Bronchial epithelial cell (primary cell): ENCODE measurements around the gene FBXL14. TPM values are rescaled to one million over a fixed set of nuclear protein-coding genes. Genes with fewer than 3 reads are reported as not detected.

ENCODE experiments used
- DNase-seq: peaks from one replicate; pipeline ENCODE4 v3.0.0-alpha.2; 2010; ENCODE audit warnings: low read depth
- FAIRE-seq: peaks from 2 replicates; lab custom pipeline; 2011; peaks lifted over from hg19 to GRCh38; lab: Jason Lieb, UNC
- H3K27me3 ChIP-seq: 2 replicates; pipeline ENCODE4 v1.5.1; 2011; ENCODE audit warnings: low read length; ENCODE audit not compliant: control insufficient read depth, insufficient read depth
- H3K36me3 ChIP-seq: 2 replicates; pipeline ENCODE4 v1.5.1; 2011; ENCODE audit warnings: low read length; ENCODE audit not compliant: control insufficient read depth, insufficient read depth
- H3K4me3 ChIP-seq: 2 replicates; pipeline ENCODE4 v1.5.1; 2011; ENCODE audit warnings: mild to moderate bottlenecking, low read depth, low read length, control low read depth
- CTCF ChIP-seq: IDR thresholded peaks from 2 replicates; pipeline ENCODE4 v1.5.1; 2011; ENCODE audit warnings: mild to moderate bottlenecking, moderate library complexity, low read length, control low read depth, inconsistent platforms; ENCODE audit not compliant: insufficient read depth, severe bottlenecking
- total RNA-seq: library from RNA; depleted of rRNA; stranded (reverse); fragments of >200 nt; gene quantifications from 2 replicates; pipeline ENCODE4 v1.2.1, GENCODE V29; 2014

Gene FBXL14
- total RNA-seq, 1 donor from 2014 or later, result 9.7 TPM

- Histone ChIP-seq H3K36me3 (no peaks in the 10 kb centered on the region), H3K4me3 (no peak overlapping the region), H3K27me3 (no peaks in the 10 kb centered on the region)
- TF ChIP-seq CTCF, result no peak
- FAIRE-seq (no peak), DNase-seq (no peak)
Observed at GRCh38 chr12:1553987-1554982, 40.1 kb downstream of the FBXL14 start.

DNA sequence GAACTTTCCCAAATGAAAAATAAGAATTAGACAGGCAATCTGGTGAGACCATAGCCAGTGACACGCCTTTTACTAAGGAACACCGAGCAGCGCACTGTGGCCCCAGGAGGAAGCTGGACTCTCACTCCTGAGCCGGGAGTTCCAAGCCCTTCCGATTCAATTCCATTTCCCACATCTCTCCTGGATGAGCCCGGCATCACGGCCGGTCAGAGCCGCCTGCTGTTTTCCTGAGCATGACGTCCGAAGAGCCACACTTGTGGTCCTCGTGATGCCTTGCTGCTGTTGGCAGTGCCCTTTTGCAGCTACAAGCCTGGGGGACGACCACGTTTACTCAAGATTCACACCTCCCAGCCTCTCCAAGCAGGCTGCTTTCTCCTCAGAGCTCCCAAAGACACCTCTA lies 40.8 kb downstream of the FBXL14 start:
- Histone ChIP-seq H3K4me3 (no peak overlapping the region), H3K36me3 (no peaks in the 10 kb centered on the region), H3K27me3 (no peaks in the 10 kb centered on the region)
- FAIRE-seq (no peak), DNase-seq (no peak)
- TF ChIP-seq CTCF, result no peak

DNA sequence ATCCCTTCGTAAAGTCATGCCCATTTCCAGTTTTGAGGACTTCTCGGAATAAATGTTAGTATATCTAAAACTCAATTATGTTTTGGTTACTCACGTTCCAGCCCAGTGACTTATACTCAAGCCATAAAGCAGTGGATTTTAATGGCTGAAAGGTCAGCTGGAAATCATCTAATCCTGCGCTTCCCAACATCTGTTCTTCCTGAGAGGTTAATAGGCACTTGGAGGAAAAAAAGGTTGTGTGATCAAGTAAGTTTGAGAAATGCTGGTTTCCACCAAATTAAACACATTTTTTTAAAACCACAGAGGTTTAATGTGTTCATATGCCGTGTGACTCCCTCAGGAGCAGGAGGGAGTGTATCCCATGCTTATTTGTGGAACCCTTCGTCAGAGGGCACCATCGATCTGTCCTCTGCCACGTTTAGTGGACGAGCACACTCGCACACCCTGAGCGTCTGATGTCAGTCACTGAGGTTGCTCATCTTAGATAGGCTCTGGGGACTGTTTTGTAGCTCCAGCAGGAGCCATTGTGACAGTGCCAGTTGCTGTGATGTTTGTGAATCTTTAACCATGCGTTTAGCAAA lies 41.4 kb downstream of the FBXL14 start:
- DNase-seq, result no peak
- TF ChIP-seq CTCF, result no peak
- FAIRE-seq, result no peak

DNA sequence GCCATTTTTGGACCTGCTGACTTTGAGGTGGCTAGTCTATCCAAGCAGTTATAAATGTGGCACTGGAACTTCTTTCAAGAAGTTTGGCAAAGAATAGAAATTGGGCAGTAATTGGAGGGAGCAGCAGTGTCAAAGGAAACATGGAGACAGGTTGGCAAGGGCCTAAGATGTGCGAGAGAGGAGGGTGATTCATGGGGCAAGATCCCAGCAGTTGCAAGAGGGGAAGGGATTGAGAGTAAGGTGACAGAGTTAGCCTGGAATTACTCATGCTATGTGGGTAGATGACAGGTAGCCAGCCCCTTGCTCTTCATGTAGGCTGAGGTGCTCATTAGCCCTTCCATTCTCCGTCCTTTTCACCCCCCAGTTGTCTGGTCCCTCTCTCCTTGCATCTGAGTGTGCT lies 42.2 kb downstream of the FBXL14 start:
- DNase-seq (peak; percentile 49), FAIRE-seq (no peak)
- Histone ChIP-seq H3K36me3 (no peaks in the 10 kb centered on the region), H3K4me3 (no peak overlapping the region), H3K27me3 (no peaks in the 10 kb centered on the region)
- TF ChIP-seq CTCF, result no peak

More for the DNA sequence above, 41.4 kb downstream of the FBXL14 start:
- Histone ChIP-seq H3K4me3 (no peak overlapping the region), H3K27me3 (no peaks in the 10 kb centered on the region), H3K36me3 (no peaks in the 10 kb centered on the region)

DNA sequence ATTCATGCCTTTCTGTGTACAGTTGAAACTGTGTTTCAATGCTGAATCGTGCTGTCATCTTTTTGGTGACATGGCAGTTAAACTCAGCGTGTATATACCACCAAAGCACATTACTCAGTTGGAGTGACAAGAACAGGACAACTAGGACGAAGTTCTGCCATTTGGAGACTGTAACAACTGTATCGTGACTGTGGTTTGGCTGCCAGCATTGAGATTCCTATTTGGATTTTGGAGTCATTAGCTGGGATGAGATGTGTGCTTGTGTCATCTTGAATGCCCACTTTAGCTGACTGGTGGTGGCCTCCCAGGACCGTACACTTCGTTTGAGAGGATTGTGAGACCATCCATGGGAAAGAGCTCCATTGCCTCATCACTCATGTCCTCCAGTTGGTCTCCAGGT lies 42.9 kb downstream of the FBXL14 start:
- H3K4me3 ChIP-seq, result no peak overlapping the region
- DNase-seq (no peak), FAIRE-seq (peak; percentile 90)
- TF ChIP-seq CTCF, result no peak
- H3K36me3 ChIP-seq, result no peaks in the 10 kb centered on the region
- H3K27me3 ChIP-seq, result no peaks in the 10 kb centered on the region
